DOHH2 (cell line): ENCODE results near the gene SLC6A6.

Source experiments
- H3F3A ChIP-seq: fragments of 200-600 bp; sonication (generic), shearing (Covaris generic); 2 replicates; pipeline ENCODE4 v1.6.0; 2016; ENCODE audit warnings: antibody characterized with exemption, mild to moderate bottlenecking; ENCODE audit not compliant: control insufficient read depth, insufficient read depth
- H3K27ac ChIP-seq: fragments of 200-600 bp; sonication (generic); 2 replicates; pipeline ENCODE4 v1.5.1; 2014; ENCODE audit warnings: low read depth, mild to moderate bottlenecking, low read length, moderate library complexity
- H3K27me3 ChIP-seq: fragments of 200-600 bp; sonication (generic); 2 replicates; pipeline ENCODE4 v1.6.1; 2014; ENCODE audit warnings: mild to moderate bottlenecking, low read length, mixed read lengths; ENCODE audit not compliant: control insufficient read depth
- H3K36me3 ChIP-seq: fragments of 200-600 bp; sonication (generic); 2 replicates; pipeline ENCODE4 v1.6.1; 2014; ENCODE audit warnings: mild to moderate bottlenecking, low read length, moderate library complexity, mixed read lengths; ENCODE audit not compliant: control insufficient read depth
- H3K4me1 ChIP-seq: fragments of 200-600 bp; sonication (generic); 2 replicates; pipeline ENCODE4 v1.6.1; 2014; ENCODE audit warnings: mild to moderate bottlenecking, low read length, mixed read lengths; ENCODE audit not compliant: control insufficient read depth
- H3K4me2 ChIP-seq: fragments of 200-600 bp; sonication (generic); 2 replicates; pipeline ENCODE4 v1.6.0; 2014; ENCODE audit warnings: mild to moderate bottlenecking, low read length, moderate library complexity
- H3K4me3 ChIP-seq: fragments of 200-600 bp; sonication (generic); 2 replicates; pipeline ENCODE4 v1.5.1; 2014; ENCODE audit warnings: mild to moderate bottlenecking, low read length, mixed read lengths
- H3K79me2 ChIP-seq: fragments of 200-600 bp; sonication (generic); 2 replicates; pipeline ENCODE4 v1.6.1; 2014; ENCODE audit warnings: mild to moderate bottlenecking, low read length, mixed read lengths; ENCODE audit not compliant: control insufficient read depth
- H3K9me2 ChIP-seq: fragments of 200-600 bp; sonication (generic); replicated peaks from 2 replicates; pipeline ENCODE4 v1.6.1; 2014; ENCODE audit warnings: mild to moderate bottlenecking, low read length, mixed read lengths; ENCODE audit not compliant: control insufficient read depth
- H3K9me3 ChIP-seq: fragments of 200-600 bp; sonication (generic); 2 replicates; pipeline ENCODE4 v1.6.1; 2014; ENCODE audit warnings: antibody characterized with exemption, low read length, mixed read lengths; ENCODE audit not compliant: control insufficient read depth, insufficient read depth
- H4K20me1 ChIP-seq: fragments of 200-600 bp; sonication (generic); 2 replicates; pipeline ENCODE4 v1.6.0; 2014; ENCODE audit warnings: low read depth, mild to moderate bottlenecking, antibody characterized with exemption, low read length, moderate library complexity; ENCODE audit not compliant: control insufficient read depth, insufficient read depth
- EZH2phosphoT487 ChIP-seq: fragments of 200-600 bp; sonication (generic); IDR thresholded peaks from 2 replicates; pipeline ENCODE4 v1.6.1; 2017; ENCODE audit warnings: borderline replicate concordance, mild to moderate bottlenecking, antibody characterized with exemption, low read length, moderate library complexity, mixed read lengths
- TF ChIP-seq, protein P1 (sequence below): fragments of 200-600 bp; sonication (generic); IDR thresholded peaks from one replicate; pipeline ENCODE4 v1.5.1; 2014; ENCODE audit warnings: antibody characterized with exemption, mild to moderate bottlenecking, low read depth, low read length; ENCODE audit not compliant: poor library complexity, severe bottlenecking

The SLC6A6 gene

DNA sequence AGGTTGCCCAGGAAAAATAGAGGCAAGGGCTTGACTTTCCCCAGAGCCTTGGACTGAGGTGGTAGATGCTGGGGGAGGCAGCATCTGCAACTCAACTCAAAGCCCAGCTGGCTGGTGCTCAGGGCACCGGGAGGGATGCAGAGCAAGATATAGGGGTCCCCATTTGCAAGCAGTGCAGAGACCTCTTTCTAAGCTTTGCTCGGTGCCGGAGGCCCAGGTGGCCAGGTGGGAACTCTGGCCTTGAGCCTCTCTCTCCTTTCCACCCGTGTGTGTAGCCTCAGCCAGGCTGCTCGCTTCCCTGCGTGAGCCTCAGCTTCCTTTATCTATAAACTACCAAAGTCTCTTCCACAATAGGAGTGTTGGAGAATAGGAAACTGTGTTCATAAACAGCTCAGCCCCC is 36.5 kb downstream of the SLC6A6 start:
- Histone ChIP-seq H3K9me3 (no peaks in the 10 kb centered on the region), H3K27me3 (no peaks in the 10 kb centered on the region), H3K9me2 (no peaks in the 10 kb centered on the region), H3K36me3 (peaks cover 21% of the 10 kb centered on the region), H3K4me2 (no peak overlapping the region), H3F3A (no peaks in the 10 kb centered on the region), H4K20me1 (peaks cover 15% of the 10 kb centered on the region), H3K4me1 (peaks cover 28% of the 10 kb centered on the region), H3K27ac (no peak overlapping the region), H3K79me2 (peaks cover 88% of the 10 kb centered on the region), H3K4me3 (no peak overlapping the region)
- TF ChIP-seq, protein P1, sequence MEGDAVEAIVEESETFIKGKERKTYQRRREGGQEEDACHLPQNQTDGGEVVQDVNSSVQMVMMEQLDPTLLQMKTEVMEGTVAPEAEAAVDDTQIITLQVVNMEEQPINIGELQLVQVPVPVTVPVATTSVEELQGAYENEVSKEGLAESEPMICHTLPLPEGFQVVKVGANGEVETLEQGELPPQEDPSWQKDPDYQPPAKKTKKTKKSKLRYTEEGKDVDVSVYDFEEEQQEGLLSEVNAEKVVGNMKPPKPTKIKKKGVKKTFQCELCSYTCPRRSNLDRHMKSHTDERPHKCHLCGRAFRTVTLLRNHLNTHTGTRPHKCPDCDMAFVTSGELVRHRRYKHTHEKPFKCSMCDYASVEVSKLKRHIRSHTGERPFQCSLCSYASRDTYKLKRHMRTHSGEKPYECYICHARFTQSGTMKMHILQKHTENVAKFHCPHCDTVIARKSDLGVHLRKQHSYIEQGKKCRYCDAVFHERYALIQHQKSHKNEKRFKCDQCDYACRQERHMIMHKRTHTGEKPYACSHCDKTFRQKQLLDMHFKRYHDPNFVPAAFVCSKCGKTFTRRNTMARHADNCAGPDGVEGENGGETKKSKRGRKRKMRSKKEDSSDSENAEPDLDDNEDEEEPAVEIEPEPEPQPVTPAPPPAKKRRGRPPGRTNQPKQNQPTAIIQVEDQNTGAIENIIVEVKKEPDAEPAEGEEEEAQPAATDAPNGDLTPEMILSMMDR, result no peak
- no peak for TF ChIP-seq EZH2phosphoT487

- H4K20me1 ChIP-seq, result peaks cover 15% of the 10 kb centered on the region
- TF ChIP-seq EZH2phosphoT487, result no peak
- no peaks in the 10 kb centered on the region for H3F3A ChIP-seq
- H3K9me2 ChIP-seq, result no peaks in the 10 kb centered on the region
- no peak overlapping the region for H3K4me3 ChIP-seq
- H3K4me2 ChIP-seq, result no peak overlapping the region
- peaks cover 21% of the 10 kb centered on the region for H3K36me3 ChIP-seq
- no peak overlapping the region for H3K27ac ChIP-seq
- peaks cover 24% of the 10 kb centered on the region for H3K4me1 ChIP-seq
- peaks cover 84% of the 10 kb centered on the region for H3K79me2 ChIP-seq
- H3K9me3 ChIP-seq, result no peaks in the 10 kb centered on the region
- no peaks in the 10 kb centered on the region for H3K27me3 ChIP-seq
These were observed 37.2 kb downstream of the SLC6A6 start for GRCh38 chr3:14439501-14440167.

GRCh38 chr3:14440168-14440518 is 37.7 kb downstream of the SLC6A6 start:
- Histone ChIP-seq H3K9me2 (no peaks in the 10 kb centered on the region), H3F3A (no peaks in the 10 kb centered on the region), H4K20me1 (peaks cover 11% of the 10 kb centered on the region), H3K36me3 (peaks cover 20% of the 10 kb centered on the region), H3K27ac (no peak overlapping the region), H3K79me2 (peaks cover 78% of the 10 kb centered on the region), H3K4me2 (no peak overlapping the region), H3K4me3 (no peak overlapping the region), H3K4me1 (peaks cover 24% of the 10 kb centered on the region), H3K9me3 (no peaks in the 10 kb centered on the region), H3K27me3 (no peaks in the 10 kb centered on the region)
- no peak for TF ChIP-seq EZH2phosphoT487
- TF ChIP-seq, protein P1, result no peak

GRCh38 chr3:14440531-14441239 is 38.3 kb downstream of the SLC6A6 start:
- TF ChIP-seq, protein P1, result no peak
- TF ChIP-seq EZH2phosphoT487, result no peak
- Histone ChIP-seq H3K4me3 (no peak overlapping the region), H3K4me1 (peaks cover 24% of the 10 kb centered on the region), H3K27ac (no peak overlapping the region), H3K9me3 (no peaks in the 10 kb centered on the region), H3K9me2 (no peaks in the 10 kb centered on the region), H3K79me2 (peaks cover 73% of the 10 kb centered on the region), H3K4me2 (no peak overlapping the region), H3K27me3 (no peaks in the 10 kb centered on the region), H3K36me3 (peaks cover 21% of the 10 kb centered on the region), H4K20me1 (peaks cover 11% of the 10 kb centered on the region), H3F3A (no peaks in the 10 kb centered on the region)
